DOHH2 (cell line): Measurements from ENCODE around the gene CEP57.

Source experiments
- EZH2phosphoT487 ChIP-seq: fragments of 200-600 bp; sonication (generic); IDR thresholded peaks from 2 replicates; pipeline ENCODE4 v1.6.1; 2017; ENCODE audit warnings: borderline replicate concordance, mild to moderate bottlenecking, antibody characterized with exemption, low read length, moderate library complexity, mixed read lengths
- TF ChIP-seq, protein P1 (sequence below): fragments of 200-600 bp; sonication (generic); IDR thresholded peaks from one replicate; pipeline ENCODE4 v1.5.1; 2014; ENCODE audit warnings: antibody characterized with exemption, mild to moderate bottlenecking, low read depth, low read length; ENCODE audit not compliant: poor library complexity, severe bottlenecking

DNA sequence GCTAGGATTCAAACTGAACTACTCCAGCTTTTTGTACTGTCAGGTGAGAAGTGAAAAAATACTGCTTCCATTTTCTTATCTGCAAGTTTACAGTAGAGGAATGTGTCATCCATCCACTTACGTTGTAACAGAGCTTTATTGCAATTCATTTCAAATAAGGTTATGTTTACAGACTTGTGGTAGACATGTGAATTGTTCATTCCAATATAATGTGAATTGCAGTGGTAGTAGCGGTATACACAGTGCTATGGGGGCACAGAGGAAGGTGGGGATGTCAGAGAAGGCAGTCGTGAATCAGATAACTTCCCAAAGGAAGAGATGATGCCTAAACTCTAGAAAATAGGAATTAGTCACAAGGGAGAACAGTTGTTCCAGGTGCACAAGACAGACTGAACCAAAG is 42.5 kb downstream of the CEP57 start:
- TF ChIP-seq, protein P1, sequence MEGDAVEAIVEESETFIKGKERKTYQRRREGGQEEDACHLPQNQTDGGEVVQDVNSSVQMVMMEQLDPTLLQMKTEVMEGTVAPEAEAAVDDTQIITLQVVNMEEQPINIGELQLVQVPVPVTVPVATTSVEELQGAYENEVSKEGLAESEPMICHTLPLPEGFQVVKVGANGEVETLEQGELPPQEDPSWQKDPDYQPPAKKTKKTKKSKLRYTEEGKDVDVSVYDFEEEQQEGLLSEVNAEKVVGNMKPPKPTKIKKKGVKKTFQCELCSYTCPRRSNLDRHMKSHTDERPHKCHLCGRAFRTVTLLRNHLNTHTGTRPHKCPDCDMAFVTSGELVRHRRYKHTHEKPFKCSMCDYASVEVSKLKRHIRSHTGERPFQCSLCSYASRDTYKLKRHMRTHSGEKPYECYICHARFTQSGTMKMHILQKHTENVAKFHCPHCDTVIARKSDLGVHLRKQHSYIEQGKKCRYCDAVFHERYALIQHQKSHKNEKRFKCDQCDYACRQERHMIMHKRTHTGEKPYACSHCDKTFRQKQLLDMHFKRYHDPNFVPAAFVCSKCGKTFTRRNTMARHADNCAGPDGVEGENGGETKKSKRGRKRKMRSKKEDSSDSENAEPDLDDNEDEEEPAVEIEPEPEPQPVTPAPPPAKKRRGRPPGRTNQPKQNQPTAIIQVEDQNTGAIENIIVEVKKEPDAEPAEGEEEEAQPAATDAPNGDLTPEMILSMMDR: no peak
- no peak for TF ChIP-seq EZH2phosphoT487
